HepG2 (cell line): Measurements from ENCODE around the gene CALR. TPM values are rescaled to one million over a fixed set of nuclear protein-coding genes. Genes with fewer than 3 reads are reported as not detected.
A peak's percentile ranks its signal among the peaks of the same experiment; 100 is the strongest.

Experiments
- AGO1 ChIP-seq: fragments of 200-400 bp; formaldehyde crosslinking; IDR thresholded peaks from 2 replicates; pipeline ENCODE4 v1.6.1; 2017; ENCODE audit warnings: mild to moderate bottlenecking, low read depth, low read length, moderate library complexity; ENCODE audit not compliant: poor library complexity, severe bottlenecking
- GATAD2A ChIP-seq: IDR thresholded peaks from 2 replicates; pipeline ENCODE4 v1.6.1; 2016
- GPN1 ChIP-seq: sonication (generic); formaldehyde crosslinking; IDR thresholded peaks from 2 replicates; pipeline ENCODE4 v1.5.1; 2020; ENCODE audit warnings: missing genetic modification reagents, borderline replicate concordance
- PHF20 ChIP-seq: sonication (generic); formaldehyde crosslinking; IDR thresholded peaks from 2 replicates; pipeline ENCODE4 v1.5.0; 2020; ENCODE audit warnings: mild to moderate bottlenecking, missing genetic modification reagents
- POGK ChIP-seq: sonication (generic); formaldehyde crosslinking; conservative IDR thresholded peaks from 2 replicates; pipeline ENCODE4 v1.8.0; 2022; ENCODE audit warnings: mild to moderate bottlenecking, moderate library complexity, missing genetic modification reagents
- REL ChIP-seq: sonication (generic); formaldehyde crosslinking; conservative IDR thresholded peaks from 2 replicates; pipeline ENCODE4 v1.8.0; 2022; ENCODE audit warnings: mild to moderate bottlenecking, missing genetic modification reagents, moderate library complexity
- REST ChIP-seq, 2 experiments: IDR thresholded peaks; 2 replicates each; pipeline ENCODE4 v1.6.1; 2011 to 2012; ENCODE audit warnings: low read length in 2 of 2, borderline replicate concordance in 1 of 2, low read depth in 1 of 2, mild to moderate bottlenecking in 1 of 2, moderate library complexity in 1 of 2
- STAG1 ChIP-seq: sonication (generic); formaldehyde crosslinking; IDR thresholded peaks from 2 replicates; pipeline ENCODE4 v1.4.0; 2020; ENCODE audit warnings: missing genetic modification reagents
- SUZ12 ChIP-seq: fragments of 150-350 bp; IDR thresholded peaks from 2 replicates; pipeline ENCODE4 v1.6.1; 2014; ENCODE audit warnings: low read depth, low read length
- THAP7 ChIP-seq: sonication (generic); formaldehyde crosslinking; IDR thresholded peaks from 2 replicates; pipeline ENCODE4 v1.8.1; 2023; ENCODE audit warnings: mild to moderate bottlenecking, missing genetic modification reagents
- ZC3H4 ChIP-seq: sonication (generic); formaldehyde crosslinking; IDR thresholded peaks from 2 replicates; pipeline ENCODE4 v1.4.0; 2020; ENCODE audit warnings: missing genetic modification reagents, borderline replicate concordance
- ZNF30 ChIP-seq: sonication (generic); formaldehyde crosslinking; IDR thresholded peaks from 2 replicates; pipeline ENCODE4 v1.5.0; 2020; ENCODE audit warnings: mild to moderate bottlenecking, missing genetic modification reagents
- ZNF775 ChIP-seq: sonication (generic); formaldehyde crosslinking; IDR thresholded peaks from 2 replicates; pipeline ENCODE4 v1.4.0; 2020; ENCODE audit warnings: missing genetic modification reagents, mild to moderate bottlenecking, moderate library complexity, borderline replicate concordance
- ZNF841 ChIP-seq: sonication (generic); formaldehyde crosslinking; IDR thresholded peaks from 2 replicates; pipeline ENCODE4 v1.8.1; 2023; ENCODE audit warnings: missing genetic modification reagents, borderline replicate concordance
- polyA plus RNA-seq, 8 experiments: library from polyadenylated mRNA; depleted of rRNA in 3 of 8; stranded (reverse) in 7 of 8; unstranded in 1 of 8; fragments of >200 nt; fragmentation: Illumina TruSeq in 4 of 8; extraction: Trizol in 4 of 8; gene quantifications; 2 replicates each; pipeline versions ENCODE4 v1.2.1 to v1.2.3, GENCODE V29; 2011 to 2016; ENCODE audit warnings: low read depth in 4 of 8, missing spikeins in 1 of 8, mixed read lengths in 1 of 8; ENCODE audit not compliant: insufficient read depth in 1 of 8
- total RNA-seq, 5 experiments: library from RNA; depleted of rRNA; stranded (reverse); fragments of >200 nt; fragmentation: Illumina TruSeq; extraction: Trizol; gene quantifications; 2 replicates each; pipeline ENCODE4 v1.2.3, GENCODE V29; 2016; ENCODE audit warnings: low read depth in 1 of 5
- TF ChIP-seq, protein P1 (sequence below): sonication (generic); formaldehyde crosslinking; IDR thresholded peaks from 2 replicates; pipeline ENCODE4 v1.8.0; 2022; ENCODE audit warnings: mild to moderate bottlenecking, missing genetic modification reagents, borderline replicate concordance
- TF ChIP-seq, protein P2 (sequence below): sonication (generic); formaldehyde crosslinking; IDR thresholded peaks from 2 replicates; pipeline ENCODE4 v1.9.0; 2021; ENCODE audit warnings: missing genetic modification reagents, mild to moderate bottlenecking, borderline replicate concordance
- TF ChIP-seq, protein P3 (sequence below): sonication (generic); formaldehyde crosslinking; IDR thresholded peaks from 2 replicates; pipeline ENCODE4 v1.4.0; 2020; ENCODE audit warnings: missing genetic modification reagents

Gene CALR
- total and polyA plus RNA-seq, 2 of the 13 experiments (the other 11 are each of a cell fraction or from before 2014, with no cell fraction given), result 898 to 934 TPM

GRCh38 chr19:12937927-12938778 lies at the start of gene CALR (continued):
- TF ChIP-seq REST (IDR thresholded peaks at IDR 0.05; ENCODE audit: borderline replicate concordance in 1 of 2, low read depth in 1 of 2, low read length in 2 of 2) (peak in 1 of 2 experiments; percentile 68; a peak in 1 of 4 replicates), ZNF841 (no peak), POGK (CRISPR knock-in tag) (peak; percentile 71), ZC3H4 (CRISPR knock-in tag) (0 out of 2 replicates have a peak, but pooled peaks have one; percentile 18), GATAD2A (peak; percentile 86), STAG1 (CRISPR knock-in tag) (no peak), REL (CRISPR knock-in tag) (0 out of 2 replicates have a peak, but pooled peaks have one; percentile 37), AGO1 (peak; percentile 48), SUZ12 (no peak), GPN1 (no peak), THAP7 (CRISPR knock-in tag) (peak; percentile 96), PHF20 (peak; percentile 64; the same call in 1 of the 2 replicates), ZNF775 (peak; percentile 77; the same call in 1 of the 2 replicates), ZNF30 (CRISPR knock-in tag) (no peak)
- TF ChIP-seq, protein P1, sequence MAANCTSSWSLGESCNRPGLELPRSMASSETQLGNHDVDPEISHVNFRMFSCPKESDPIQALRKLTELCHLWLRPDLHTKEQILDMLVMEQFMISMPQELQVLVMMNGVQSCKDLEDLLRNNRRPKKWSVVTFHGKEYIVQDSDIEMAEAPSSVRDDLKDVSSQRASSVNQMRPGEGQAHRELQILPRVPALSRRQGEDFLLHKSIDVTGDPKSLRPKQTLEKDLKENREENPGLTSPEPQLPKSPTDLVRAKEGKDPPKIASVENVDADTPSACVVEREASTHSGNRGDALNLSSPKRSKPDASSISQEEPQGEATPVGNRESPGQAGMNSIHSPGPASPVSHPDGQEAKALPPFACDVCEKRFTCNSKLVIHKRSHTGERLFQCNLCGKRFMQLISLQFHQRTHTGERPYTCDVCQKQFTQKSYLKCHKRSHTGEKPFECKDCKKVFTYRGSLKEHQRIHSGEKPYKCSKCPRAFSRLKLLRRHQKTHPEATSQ (CRISPR knock-in tag), result no peak
- TF ChIP-seq, protein P2, sequence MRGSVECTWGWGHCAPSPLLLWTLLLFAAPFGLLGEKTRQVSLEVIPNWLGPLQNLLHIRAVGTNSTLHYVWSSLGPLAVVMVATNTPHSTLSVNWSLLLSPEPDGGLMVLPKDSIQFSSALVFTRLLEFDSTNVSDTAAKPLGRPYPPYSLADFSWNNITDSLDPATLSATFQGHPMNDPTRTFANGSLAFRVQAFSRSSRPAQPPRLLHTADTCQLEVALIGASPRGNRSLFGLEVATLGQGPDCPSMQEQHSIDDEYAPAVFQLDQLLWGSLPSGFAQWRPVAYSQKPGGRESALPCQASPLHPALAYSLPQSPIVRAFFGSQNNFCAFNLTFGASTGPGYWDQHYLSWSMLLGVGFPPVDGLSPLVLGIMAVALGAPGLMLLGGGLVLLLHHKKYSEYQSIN (CRISPR knock-in tag), result no peak
- TF ChIP-seq, protein P3, sequence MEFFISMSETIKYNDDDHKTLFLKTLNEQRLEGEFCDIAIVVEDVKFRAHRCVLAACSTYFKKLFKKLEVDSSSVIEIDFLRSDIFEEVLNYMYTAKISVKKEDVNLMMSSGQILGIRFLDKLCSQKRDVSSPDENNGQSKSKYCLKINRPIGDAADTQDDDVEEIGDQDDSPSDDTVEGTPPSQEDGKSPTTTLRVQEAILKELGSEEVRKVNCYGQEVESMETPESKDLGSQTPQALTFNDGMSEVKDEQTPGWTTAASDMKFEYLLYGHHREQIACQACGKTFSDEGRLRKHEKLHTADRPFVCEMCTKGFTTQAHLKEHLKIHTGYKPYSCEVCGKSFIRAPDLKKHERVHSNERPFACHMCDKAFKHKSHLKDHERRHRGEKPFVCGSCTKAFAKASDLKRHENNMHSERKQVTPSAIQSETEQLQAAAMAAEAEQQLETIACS (CRISPR knock-in tag), result 0 out of 2 replicates have a peak, but pooled peaks have one; percentile 40
